ENCODE results near the gene GSG1. TPM values are rescaled to one million over a fixed set of nuclear protein-coding genes. Genes with fewer than 3 reads are reported as not detected.

GSG1 gene
- total RNA-seq, 1 experiment from 2014 or later, result 0.28 TPM

GRCh38 chr12:13052421-13052820 is 51.0 kb downstream of the GSG1 start:
- Mint-ChIP-seq H3K27me3 (ENCODE audit: low read depth) (no peaks in the 10 kb centered on the region; the same call in 1 of the 2 replicates), H3K9me3 (peaks cover 32% of the 10 kb centered on the region)

More at GRCh38 chr12:13052421-13052820, 51.0 kb downstream of the GSG1 start:
- ChIA-PET POLR2A (no interaction called here), CTCF (interaction anchor here (1.2 kb wide), 1 partner anchor 27 kb away, joined by 5 read pairs; no protein-coding TSS in a partner anchor)
- DNase-seq (ENCODE audit: low spot score), result no peak
- Mint-ChIP-seq H3K27ac (no peak overlapping the region), H3K4me3 (no peak overlapping the region), H3K36me3 (peaks cover 46% of the 10 kb centered on the region), H3K4me1 (peaks cover 27% of the 10 kb centered on the region)
- no peak for TF ChIP-seq AFF4 (CRISPR knock-in tag; IDR thresholded peaks at IDR 0.05; ENCODE audit: borderline replicate concordance)
- no peak for TF ChIP-seq STAT6 (CRISPR knock-in tag; conservative IDR thresholded peaks at IDR 0.05; ENCODE audit: low read depth)
- TF ChIP-seq JUN (CRISPR knock-in tag; IDR thresholded peaks at IDR 0.05), result no peak
- TF ChIP-seq ZNF138 (CRISPR knock-in tag; conservative IDR thresholded peaks at IDR 0.05), result no peak
- TF ChIP-seq USF1 (CRISPR knock-in tag; IDR thresholded peaks at IDR 0.05), result no peak
- TF ChIP-seq CREB1 (CRISPR knock-in tag; IDR thresholded peaks at IDR 0.05), result no peak
- TF ChIP-seq GRHL2 (CRISPR knock-in tag; IDR thresholded peaks at IDR 0.05; ENCODE audit: insufficient replicate concordance, severe bottlenecking), result no peak
- TF ChIP-seq FOXP1 (CRISPR knock-in tag; IDR thresholded peaks at IDR 0.05; ENCODE audit: borderline replicate concordance), result no peak
- no peak for TF ChIP-seq NR1H2 (CRISPR knock-in tag; IDR thresholded peaks at IDR 0.05)
- TF ChIP-seq SMAD4 (CRISPR knock-in tag; IDR thresholded peaks at IDR 0.05), result no peak
- no peak for TF ChIP-seq ZNF423 (CRISPR knock-in tag; IDR thresholded peaks at IDR 0.05)
- TF ChIP-seq TEAD4 (CRISPR knock-in tag; IDR thresholded peaks at IDR 0.05), result no peak
- no peak for TF ChIP-seq ZNF512 (CRISPR knock-in tag; IDR thresholded peaks at IDR 0.05; ENCODE audit: borderline replicate concordance)
- TF ChIP-seq KAT7 (CRISPR knock-in tag; IDR thresholded peaks at IDR 0.05; ENCODE audit: borderline replicate concordance), result no peak
- TF ChIP-seq FOXP4 (CRISPR knock-in tag; IDR thresholded peaks at IDR 0.05), result no peak
- no peak for TF ChIP-seq ZBTB43 (CRISPR knock-in tag; IDR thresholded peaks at IDR 0.05)
- TF ChIP-seq CREM (CRISPR knock-in tag; IDR thresholded peaks at IDR 0.05), result no peak
- no peak for ATAC-seq

Measured in WTC11 (cell line).